HL-60 (cell line): ENCODE data around the gene SPDYA.
"Not testable (repeated sequence)": the region's sequence is repeated elsewhere in the genome, so short reads cannot be mapped to it uniquely, and the experiment has no call there.

ENCODE experiments used
- DNase-seq, 2 experiments: peaks; one replicate each; pipeline ENCODE4 v3.0.0-alpha.2; 2010 to 2020; ENCODE audit warnings: low read depth in 1 of 2, low spot score in 1 of 2
- H3K27ac ChIP-seq: fragments of 250-450 bp; sonication (Bioruptor Pico); replicated peaks from 2 replicates; pipeline ENCODE4 v1.5.1; 2020; ENCODE audit warnings: mild to moderate bottlenecking, moderate library complexity
- H3K27me3 ChIP-seq: fragments of 250-450 bp; sonication (Bioruptor Pico); 2 replicates; pipeline ENCODE4 v1.5.1; 2021; ENCODE audit warnings: mild to moderate bottlenecking, moderate library complexity; ENCODE audit not compliant: insufficient read depth, poor library complexity, severe bottlenecking
- H3K4me3 ChIP-seq: replicated peaks from 2 replicates; pipeline ENCODE4 v1.5.1; 2011; ENCODE audit warnings: mild to moderate bottlenecking, control low read depth, low read length; ENCODE audit not compliant: insufficient read depth
- GABPA ChIP-seq: IDR thresholded peaks from 2 replicates; pipeline ENCODE4 v1.6.1; 2012; ENCODE audit warnings: low read depth
- POLR2AphosphoS5 ChIP-seq: IDR thresholded peaks from 2 replicates; pipeline ENCODE4 v1.6.1; 2012; ENCODE audit warnings: low read depth
- SPI1 ChIP-seq: IDR thresholded peaks from 2 replicates; pipeline ENCODE4 v1.6.1; 2012; ENCODE audit warnings: low read depth, mild to moderate bottlenecking, borderline replicate concordance
- TF ChIP-seq, protein P1 (sequence below): IDR thresholded peaks from one replicate; pipeline ENCODE4 v1.5.1; 2011; ENCODE audit warnings: low read length, control low read depth, inconsistent platforms; ENCODE audit not compliant: insufficient read depth
- TF ChIP-seq, protein P2 (sequence below): IDR thresholded peaks from 2 replicates; pipeline ENCODE4 v1.6.1; 2012; ENCODE audit warnings: low read depth; ENCODE audit not compliant: insufficient replicate concordance

SPDYA gene

DNA sequence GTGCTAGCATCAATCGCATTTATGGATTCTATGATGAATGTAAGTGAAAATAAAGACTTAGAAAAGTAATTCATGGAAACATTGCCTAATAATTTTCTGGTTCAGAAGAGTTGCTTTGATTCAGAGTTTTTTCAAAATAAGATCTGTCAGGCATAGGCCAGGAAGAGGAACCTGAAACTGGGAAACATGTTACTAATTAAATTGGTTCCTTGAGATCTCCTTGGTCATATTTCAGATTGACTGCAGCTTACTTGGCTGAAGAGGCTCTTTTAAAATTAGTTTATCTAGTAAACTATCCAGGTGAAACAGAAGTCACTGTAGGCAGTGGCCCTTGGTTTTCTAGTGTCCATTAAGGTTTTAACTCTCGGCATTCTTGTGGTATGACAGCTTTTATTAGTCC, 31.6 kb upstream of the SPDYA start:
- DNase-seq: no peak
- Histone ChIP-seq H3K4me3 (no peak overlapping the region), H3K27ac (no peak overlapping the region), H3K27me3 (no peaks in the 10 kb centered on the region)
- TF ChIP-seq, protein P1, sequence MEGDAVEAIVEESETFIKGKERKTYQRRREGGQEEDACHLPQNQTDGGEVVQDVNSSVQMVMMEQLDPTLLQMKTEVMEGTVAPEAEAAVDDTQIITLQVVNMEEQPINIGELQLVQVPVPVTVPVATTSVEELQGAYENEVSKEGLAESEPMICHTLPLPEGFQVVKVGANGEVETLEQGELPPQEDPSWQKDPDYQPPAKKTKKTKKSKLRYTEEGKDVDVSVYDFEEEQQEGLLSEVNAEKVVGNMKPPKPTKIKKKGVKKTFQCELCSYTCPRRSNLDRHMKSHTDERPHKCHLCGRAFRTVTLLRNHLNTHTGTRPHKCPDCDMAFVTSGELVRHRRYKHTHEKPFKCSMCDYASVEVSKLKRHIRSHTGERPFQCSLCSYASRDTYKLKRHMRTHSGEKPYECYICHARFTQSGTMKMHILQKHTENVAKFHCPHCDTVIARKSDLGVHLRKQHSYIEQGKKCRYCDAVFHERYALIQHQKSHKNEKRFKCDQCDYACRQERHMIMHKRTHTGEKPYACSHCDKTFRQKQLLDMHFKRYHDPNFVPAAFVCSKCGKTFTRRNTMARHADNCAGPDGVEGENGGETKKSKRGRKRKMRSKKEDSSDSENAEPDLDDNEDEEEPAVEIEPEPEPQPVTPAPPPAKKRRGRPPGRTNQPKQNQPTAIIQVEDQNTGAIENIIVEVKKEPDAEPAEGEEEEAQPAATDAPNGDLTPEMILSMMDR: no peak
- no peak for TF ChIP-seq POLR2AphosphoS5
- TF ChIP-seq SPI1: no peak
- TF ChIP-seq GABPA: no peak
- TF ChIP-seq, protein P2, sequence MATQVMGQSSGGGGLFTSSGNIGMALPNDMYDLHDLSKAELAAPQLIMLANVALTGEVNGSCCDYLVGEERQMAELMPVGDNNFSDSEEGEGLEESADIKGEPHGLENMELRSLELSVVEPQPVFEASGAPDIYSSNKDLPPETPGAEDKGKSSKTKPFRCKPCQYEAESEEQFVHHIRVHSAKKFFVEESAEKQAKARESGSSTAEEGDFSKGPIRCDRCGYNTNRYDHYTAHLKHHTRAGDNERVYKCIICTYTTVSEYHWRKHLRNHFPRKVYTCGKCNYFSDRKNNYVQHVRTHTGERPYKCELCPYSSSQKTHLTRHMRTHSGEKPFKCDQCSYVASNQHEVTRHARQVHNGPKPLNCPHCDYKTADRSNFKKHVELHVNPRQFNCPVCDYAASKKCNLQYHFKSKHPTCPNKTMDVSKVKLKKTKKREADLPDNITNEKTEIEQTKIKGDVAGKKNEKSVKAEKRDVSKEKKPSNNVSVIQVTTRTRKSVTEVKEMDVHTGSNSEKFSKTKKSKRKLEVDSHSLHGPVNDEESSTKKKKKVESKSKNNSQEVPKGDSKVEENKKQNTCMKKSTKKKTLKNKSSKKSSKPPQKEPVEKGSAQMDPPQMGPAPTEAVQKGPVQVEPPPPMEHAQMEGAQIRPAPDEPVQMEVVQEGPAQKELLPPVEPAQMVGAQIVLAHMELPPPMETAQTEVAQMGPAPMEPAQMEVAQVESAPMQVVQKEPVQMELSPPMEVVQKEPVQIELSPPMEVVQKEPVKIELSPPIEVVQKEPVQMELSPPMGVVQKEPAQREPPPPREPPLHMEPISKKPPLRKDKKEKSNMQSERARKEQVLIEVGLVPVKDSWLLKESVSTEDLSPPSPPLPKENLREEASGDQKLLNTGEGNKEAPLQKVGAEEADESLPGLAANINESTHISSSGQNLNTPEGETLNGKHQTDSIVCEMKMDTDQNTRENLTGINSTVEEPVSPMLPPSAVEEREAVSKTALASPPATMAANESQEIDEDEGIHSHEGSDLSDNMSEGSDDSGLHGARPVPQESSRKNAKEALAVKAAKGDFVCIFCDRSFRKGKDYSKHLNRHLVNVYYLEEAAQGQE: no peak

DNA sequence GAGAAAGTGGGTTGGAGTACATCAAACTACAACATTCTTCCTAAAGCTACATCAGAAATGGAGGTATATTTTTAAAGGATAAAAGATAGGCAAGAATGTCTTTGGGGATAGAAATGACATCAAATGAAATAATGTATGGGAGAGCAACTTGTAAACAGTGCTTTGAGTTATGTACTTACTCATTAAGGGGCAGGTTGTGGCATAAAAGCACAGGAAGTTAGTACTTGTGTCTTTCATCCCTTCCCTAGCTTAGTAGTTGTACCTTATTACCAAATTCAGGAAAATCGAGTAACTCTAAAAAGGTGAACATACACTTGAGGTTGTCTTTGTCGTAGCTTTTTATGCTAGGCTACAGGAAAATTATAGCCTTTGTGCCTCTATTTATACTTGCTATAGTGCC, 30.1 kb upstream of the SPDYA start:
- H3K27me3 ChIP-seq: no peaks in the 10 kb centered on the region
- TF ChIP-seq, protein P2: no peak
- TF ChIP-seq POLR2AphosphoS5 (no peak), SPI1 (no peak), GABPA (no peak)
- no peak overlapping the region for H3K4me3 ChIP-seq
- DNase-seq: no peak
- H3K27ac ChIP-seq: no peak overlapping the region

- Histone ChIP-seq H3K27ac (no peak overlapping the region), H3K4me3 (no peak overlapping the region), H3K27me3 (no peaks in the 10 kb centered on the region)
- DNase-seq: no peak
- TF ChIP-seq, protein P1: no peak
- TF ChIP-seq POLR2AphosphoS5: no peak
- TF ChIP-seq, protein P2: no peak
- no peak for TF ChIP-seq GABPA
- TF ChIP-seq SPI1: no peak
Measured at GRCh38 chr2:28782423-28782822, 28.2 kb upstream of the SPDYA start.

GRCh38 chr2:28784570-28784969, 26.1 kb upstream of the SPDYA start:
- not testable (repeated sequence) for H3K4me3 ChIP-seq, DNase-seq, H3K27ac ChIP-seq, H3K27me3 ChIP-seq
